Vagina (tissue), 2 donors: ENCODE data around the gene GLI3. TPM values are rescaled to one million over a fixed set of nuclear protein-coding genes. Genes with fewer than 3 reads are reported as not detected.

Source experiments
- DNase-seq, 2 donors: peaks; one replicate each; pipeline ENCODE4 v3.0.0-alpha.2; 2017; ENCODE audit errors: extremely low spot score in 2 of 2
- H3K27ac ChIP-seq: fragments of 200-600 bp; sonication (generic); one replicate; pipeline ENCODE4 v1.5.1; 2019
- H3K27me3 ChIP-seq: fragments of 200-600 bp; sonication (generic); one replicate; pipeline ENCODE4 v1.5.1; 2019
- H3K36me3 ChIP-seq, 2 donors: fragments of 200-600 bp; sonication (generic); one replicate each; pipeline ENCODE4 v1.5.1; 2017 to 2019
- H3K4me1 ChIP-seq: fragments of 200-600 bp; sonication (generic); one replicate; pipeline ENCODE4 v1.5.1; 2019
- H3K4me3 ChIP-seq, 2 donors: fragments of 200-600 bp; sonication (generic); 1 replicate in 1 of 2; 2 replicates in 1 of 2; pipeline ENCODE4 v1.5.1; 2016 to 2019
- H3K9me3 ChIP-seq: fragments of 200-600 bp; sonication (generic); one replicate; pipeline ENCODE4 v1.5.1; 2019
- CTCF ChIP-seq, 3 experiments: fragments of 450-650 bp in 2 of 3; fragments of 200-600 bp in 1 of 3; sonication (generic) in 1 of 3; IDR thresholded peaks; one replicate each; pipeline ENCODE4 v1.5.1; 2017 to 2019; ENCODE audit warnings: antibody characterized with exemption in 3 of 3, mild to moderate bottlenecking in 2 of 3, moderate library complexity in 2 of 3
- POLR2A ChIP-seq, 2 donors: fragments of 450-650 bp; IDR thresholded peaks; one replicate each; pipeline ENCODE4 v1.6.1; 2017; ENCODE audit warnings: antibody characterized with exemption in 2 of 2, mild to moderate bottlenecking in 2 of 2, moderate library complexity in 2 of 2
- POLR2AphosphoS5 ChIP-seq, 2 donors: sonication (generic); formaldehyde crosslinking; IDR thresholded peaks; one replicate each; pipeline ENCODE4 v1.9.0; 2017; ENCODE audit warnings: antibody characterized with exemption in 2 of 2, mild to moderate bottlenecking in 2 of 2, low read depth in 1 of 2; ENCODE audit not compliant: insufficient read depth in 1 of 2
- intact Hi-C: fragments of 100-400 bp; cut with DNase I; formaldehyde crosslinking; loops from one replicate; pipeline ENCODE4 v1.15.1; 2023
- total RNA-seq: library from RNA; depleted of rRNA; stranded (reverse); fragments of >200 nt; gene quantifications from one replicate; pipeline ENCODE4 v1.2.3, GENCODE V29; 2016

GLI3 gene
- total RNA-seq, 1 donor from 2014 or later = 24.6 TPM

GRCh38 chr7:42138691-42139090 lies 98.3 kb downstream of the GLI3 start:
- Histone ChIP-seq H3K4me1 (peaks cover 28% of the 10 kb centered on the region), H3K9me3 (no peaks in the 10 kb centered on the region), H3K4me3 (no peak overlapping the region), H3K36me3 (no peaks in the 10 kb centered on the region), H3K27ac (no peak overlapping the region), H3K27me3 (no peaks in the 10 kb centered on the region)
- intact Hi-C loops = no loop called here
- peak in 1 of 2 donors; percentile 80 for DNase-seq
- TF ChIP-seq POLR2A (IDR thresholded peaks at IDR 0.05) (no peak), CTCF (IDR thresholded peaks at IDR 0.05) (no peak), POLR2AphosphoS5 (IDR thresholded peaks at IDR 0.05; ENCODE audit: insufficient read depth in 1 of 2, low read depth in 1 of 2) (no peak)

- no peak overlapping the region for H3K27ac ChIP-seq
- intact Hi-C loops = no loop called here
Observed at GRCh38 chr7:42137941-42138340, 99.1 kb downstream of the GLI3 start.

GRCh38 chr7:42137431-42137830 lies 99.6 kb downstream of the GLI3 start:
- Histone ChIP-seq H3K9me3 (no peaks in the 10 kb centered on the region), H3K27ac (no peak overlapping the region), H3K36me3 (no peaks in the 10 kb centered on the region), H3K4me3 (no peak overlapping the region), H3K27me3 (no peaks in the 10 kb centered on the region), H3K4me1 (peaks cover 23% of the 10 kb centered on the region)
- intact Hi-C loops = no loop called here
- TF ChIP-seq POLR2AphosphoS5 (IDR thresholded peaks at IDR 0.05; ENCODE audit: insufficient read depth in 1 of 2, low read depth in 1 of 2) = no peak
- TF ChIP-seq POLR2A (IDR thresholded peaks at IDR 0.05) = no peak
- no peak for TF ChIP-seq CTCF (IDR thresholded peaks at IDR 0.05)
- peak in 1 of 2 donors; percentile 47 for DNase-seq

More at GRCh38 chr7:42137941-42138340, 99.1 kb downstream of the GLI3 start:
- no peak overlapping the region for H3K4me3 ChIP-seq
- DNase-seq = no peak
- TF ChIP-seq POLR2AphosphoS5 (IDR thresholded peaks at IDR 0.05; ENCODE audit: insufficient read depth in 1 of 2, low read depth in 1 of 2) (no peak), POLR2A (IDR thresholded peaks at IDR 0.05) (no peak), CTCF (IDR thresholded peaks at IDR 0.05) (no peak)
- no peaks in the 10 kb centered on the region for H3K36me3 ChIP-seq
- no peaks in the 10 kb centered on the region for H3K27me3 ChIP-seq
- no peaks in the 10 kb centered on the region for H3K9me3 ChIP-seq
- H3K4me1 ChIP-seq = peaks cover 23% of the 10 kb centered on the region

GRCh38 chr7:42135728-42136127 lies 101.3 kb downstream of the GLI3 start:
- Histone ChIP-seq H3K27ac (no peak overlapping the region), H3K4me1 (peaks cover 23% of the 10 kb centered on the region), H3K4me3 (no peak overlapping the region), H3K36me3 (no peaks in the 10 kb centered on the region), H3K9me3 (no peaks in the 10 kb centered on the region), H3K27me3 (no peaks in the 10 kb centered on the region)
- TF ChIP-seq CTCF (IDR thresholded peaks at IDR 0.05) (no peak), POLR2A (IDR thresholded peaks at IDR 0.05) (no peak), POLR2AphosphoS5 (IDR thresholded peaks at IDR 0.05; ENCODE audit: insufficient read depth in 1 of 2, low read depth in 1 of 2) (no peak)
- intact Hi-C loops = no loop called here
- no peak for DNase-seq

GRCh38 chr7:42134276-42134876 lies 102.6 kb downstream of the GLI3 start:
- Histone ChIP-seq H3K36me3 (no peaks in the 10 kb centered on the region), H3K27me3 (no peaks in the 10 kb centered on the region), H3K4me1 (peaks cover 23% of the 10 kb centered on the region), H3K9me3 (no peaks in the 10 kb centered on the region), H3K27ac (no peak overlapping the region), H3K4me3 (no peak overlapping the region)
- peak in 1 of 2 donors; percentile 58 for DNase-seq
- intact Hi-C loops = no loop called here
- TF ChIP-seq POLR2A (IDR thresholded peaks at IDR 0.05) (no peak), CTCF (IDR thresholded peaks at IDR 0.05) (no peak), POLR2AphosphoS5 (IDR thresholded peaks at IDR 0.05; ENCODE audit: insufficient read depth in 1 of 2, low read depth in 1 of 2) (no peak)
